ENCODE measurements around the gene MERTK.

DNA sequence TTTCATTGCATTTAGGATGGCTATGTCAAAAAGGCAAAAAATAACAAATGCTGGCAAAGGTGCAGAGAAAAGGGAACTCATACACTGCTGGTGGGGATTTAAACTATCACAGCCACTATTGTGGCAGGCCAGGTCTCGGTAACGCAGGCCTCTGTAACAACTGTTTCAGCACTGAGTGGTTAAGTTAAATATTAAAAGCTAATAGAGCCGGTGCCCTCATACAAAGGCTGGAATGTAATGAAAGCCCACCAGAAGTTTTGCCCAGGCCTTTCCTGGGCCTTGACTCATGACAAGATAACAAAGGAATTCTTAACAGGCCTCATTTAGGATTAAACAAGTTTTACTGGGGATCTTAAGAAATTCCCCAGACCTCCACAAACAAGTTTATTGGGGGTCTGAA is 10.7 kb downstream of the MERTK start:
- TF ChIP-seq, protein P1, sequence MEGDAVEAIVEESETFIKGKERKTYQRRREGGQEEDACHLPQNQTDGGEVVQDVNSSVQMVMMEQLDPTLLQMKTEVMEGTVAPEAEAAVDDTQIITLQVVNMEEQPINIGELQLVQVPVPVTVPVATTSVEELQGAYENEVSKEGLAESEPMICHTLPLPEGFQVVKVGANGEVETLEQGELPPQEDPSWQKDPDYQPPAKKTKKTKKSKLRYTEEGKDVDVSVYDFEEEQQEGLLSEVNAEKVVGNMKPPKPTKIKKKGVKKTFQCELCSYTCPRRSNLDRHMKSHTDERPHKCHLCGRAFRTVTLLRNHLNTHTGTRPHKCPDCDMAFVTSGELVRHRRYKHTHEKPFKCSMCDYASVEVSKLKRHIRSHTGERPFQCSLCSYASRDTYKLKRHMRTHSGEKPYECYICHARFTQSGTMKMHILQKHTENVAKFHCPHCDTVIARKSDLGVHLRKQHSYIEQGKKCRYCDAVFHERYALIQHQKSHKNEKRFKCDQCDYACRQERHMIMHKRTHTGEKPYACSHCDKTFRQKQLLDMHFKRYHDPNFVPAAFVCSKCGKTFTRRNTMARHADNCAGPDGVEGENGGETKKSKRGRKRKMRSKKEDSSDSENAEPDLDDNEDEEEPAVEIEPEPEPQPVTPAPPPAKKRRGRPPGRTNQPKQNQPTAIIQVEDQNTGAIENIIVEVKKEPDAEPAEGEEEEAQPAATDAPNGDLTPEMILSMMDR (IDR thresholded peaks at IDR 0.05; ENCODE audit: low read depth, low read length, poor library complexity, severe bottlenecking), result no peak
- TF ChIP-seq EZH2phosphoT487 (IDR thresholded peaks at IDR 0.05; ENCODE audit: borderline replicate concordance, low read length), result no peak

Data from DOHH2 (cell line).